ENCODE results near the gene PHIP. TPM values are rescaled to one million over a fixed set of nuclear protein-coding genes. Genes with fewer than 3 reads are reported as not detected.

Gene PHIP
- total RNA-seq, 5 donors from 2014 or later (not counting 1 experiment from before 2014, with no cell fraction given): 32.1 to 44.6 (median 33.5) TPM

DNA sequence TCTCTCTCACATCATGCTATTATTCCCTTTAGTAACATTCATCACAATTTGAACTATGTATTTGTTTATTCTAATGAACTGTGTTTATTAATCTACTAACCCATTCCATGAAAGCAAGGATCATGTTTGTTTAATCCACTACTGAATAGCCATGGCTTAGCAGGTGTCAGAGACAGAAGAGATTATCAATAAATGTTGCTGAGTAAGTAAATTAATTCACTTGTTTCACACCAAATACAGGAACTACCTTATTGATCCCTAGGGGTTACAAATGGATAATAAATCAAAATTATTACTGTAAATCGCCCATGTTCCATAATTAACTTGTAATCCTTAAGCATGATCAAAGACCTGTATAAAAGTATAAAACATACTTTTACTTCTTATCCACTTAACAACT is 76.6 kb downstream of the PHIP start:
- no peak overlapping the region for H3K4me3 Mint-ChIP-seq
- no peaks in the 10 kb centered on the region for H3K27me3 ChIP-seq (replicated peaks in 1 of 2; ENCODE audit: control insufficient read depth in 2 of 2, extremely low read depth in 1 of 2, insufficient read depth in 2 of 2, low read length in 1 of 2)
- DNase-seq: no peak
- H3K27ac ChIP-seq (ENCODE audit: low read length): no peak overlapping the region
- WGBS (ENCODE audit: insufficient coverage): no CpG with 5 or more reads among the region's 1 CpG
- H3K4me1 Mint-ChIP-seq: peaks cover 0 to 6% (median 2%) of the 10 kb centered on the region in 3 donors
- H3K9me3 ChIP-seq: no peaks in the 10 kb centered on the region
- peaks cover 0 to 67% of the 10 kb centered on the region in 2 donors for H3K36me3 ChIP-seq (ENCODE audit: control insufficient read depth in 2 of 2, extremely low read depth in 1 of 2, insufficient read depth in 1 of 2, low read length in 1 of 2)
- H3K27me3 Mint-ChIP-seq: no peaks in the 10 kb centered on the region
- ATAC-seq (replicated peaks in 1 of 4): no peak
- POLR2A ChIA-PET: no interaction called here
- H3K36me3 Mint-ChIP-seq: peaks cover 60% of the 10 kb centered on the region
- no peak overlapping the region for H3K27ac Mint-ChIP-seq
- H3K4me1 ChIP-seq (ENCODE audit: control insufficient read depth in 1 of 2, extremely low read depth in 1 of 2, insufficient read depth in 2 of 2, low read length in 2 of 2): no peaks in the 10 kb centered on the region
- no peaks in the 10 kb centered on the region for H3K9me3 Mint-ChIP-seq
- H3K4me3 ChIP-seq (ENCODE audit: control insufficient read depth in 1 of 2, extremely low read depth in 1 of 2, low read length in 1 of 2): no peak overlapping the region
- CTCF ChIA-PET: no interaction called here

- DNase-seq (no peak), ATAC-seq (replicated peaks in 1 of 4) (no peak)
- H3K4me3 ChIP-seq (ENCODE audit: control insufficient read depth in 1 of 2, extremely low read depth in 1 of 2, low read length in 1 of 2): no peak overlapping the region
- no peaks in the 10 kb centered on the region for H3K9me3 Mint-ChIP-seq
- peaks cover 3% of the 10 kb centered on the region for H3K9me3 ChIP-seq
- no peaks in the 10 kb centered on the region for H3K4me1 ChIP-seq (ENCODE audit: control insufficient read depth in 1 of 2, extremely low read depth in 1 of 2, insufficient read depth in 2 of 2, low read length in 2 of 2)
- H3K4me1 Mint-ChIP-seq: peaks cover 0 to 6% (median 0%) of the 10 kb centered on the region in 3 donors
- ChIA-PET POLR2A (interaction anchor here in 1 of 2 donors (0.7 kb wide), 1 partner anchor 22 kb away, joined by 4 read pairs; no protein-coding TSS in a partner anchor), CTCF (no interaction called here)
- peaks cover 76% of the 10 kb centered on the region for H3K36me3 Mint-ChIP-seq
- H3K27ac Mint-ChIP-seq: no peak overlapping the region
- no peak overlapping the region for H3K4me3 Mint-ChIP-seq
- no peaks in the 10 kb centered on the region for H3K27me3 ChIP-seq (replicated peaks in 1 of 2; ENCODE audit: control insufficient read depth in 2 of 2, extremely low read depth in 1 of 2, insufficient read depth in 2 of 2, low read length in 1 of 2)
- H3K27me3 Mint-ChIP-seq: no peaks in the 10 kb centered on the region
- H3K36me3 ChIP-seq (ENCODE audit: control insufficient read depth in 2 of 2, extremely low read depth in 1 of 2, insufficient read depth in 1 of 2, low read length in 1 of 2): peaks cover 0 to 78% of the 10 kb centered on the region in 2 donors
- no peak overlapping the region for H3K27ac ChIP-seq (ENCODE audit: low read length)
These were observed 78.3 kb downstream of the PHIP start for GRCh38 chr6:78999737-79000136.

- ATAC-seq (replicated peaks in 1 of 4) (no peak), DNase-seq (no peak)
- no peaks in the 10 kb centered on the region for H3K9me3 Mint-ChIP-seq
- H3K4me1 ChIP-seq (ENCODE audit: control insufficient read depth in 1 of 2, extremely low read depth in 1 of 2, insufficient read depth in 2 of 2, low read length in 2 of 2): no peaks in the 10 kb centered on the region
- H3K36me3 ChIP-seq (ENCODE audit: control insufficient read depth in 2 of 2, extremely low read depth in 1 of 2, insufficient read depth in 1 of 2, low read length in 1 of 2): peaks cover 0 to 73% of the 10 kb centered on the region in 2 donors
- H3K27me3 Mint-ChIP-seq: no peaks in the 10 kb centered on the region
- H3K27ac ChIP-seq (ENCODE audit: low read length): no peak overlapping the region
- peaks cover 3% of the 10 kb centered on the region for H3K9me3 ChIP-seq
- H3K4me3 Mint-ChIP-seq: no peak overlapping the region
- CTCF ChIA-PET: no interaction called here
- no peak overlapping the region for H3K4me3 ChIP-seq (ENCODE audit: control insufficient read depth in 1 of 2, extremely low read depth in 1 of 2, low read length in 1 of 2)
- H3K4me1 Mint-ChIP-seq: peaks cover 0 to 6% (median 0%) of the 10 kb centered on the region in 3 donors
- H3K27me3 ChIP-seq (replicated peaks in 1 of 2; ENCODE audit: control insufficient read depth in 2 of 2, extremely low read depth in 1 of 2, insufficient read depth in 2 of 2, low read length in 1 of 2): no peaks in the 10 kb centered on the region
- peaks cover 81% of the 10 kb centered on the region for H3K36me3 Mint-ChIP-seq
- POLR2A ChIA-PET: no interaction called here
- no peak overlapping the region for H3K27ac Mint-ChIP-seq
These were observed 82.1 kb downstream of the PHIP start for GRCh38 chr6:78995946-78996345.

- ChIA-PET POLR2A (no interaction called here), CTCF (no interaction called here)
- no peaks in the 10 kb centered on the region for H3K9me3 Mint-ChIP-seq
- Histone ChIP-seq H3K36me3 (ENCODE audit: control insufficient read depth in 2 of 2, extremely low read depth in 1 of 2, insufficient read depth in 1 of 2, low read length in 1 of 2) (peaks cover 0 to 69% of the 10 kb centered on the region in 2 donors), H3K4me1 (ENCODE audit: control insufficient read depth in 1 of 2, extremely low read depth in 1 of 2, insufficient read depth in 2 of 2, low read length in 2 of 2) (no peaks in the 10 kb centered on the region), H3K27ac (ENCODE audit: low read length) (no peak overlapping the region), H3K4me3 (ENCODE audit: control insufficient read depth in 1 of 2, extremely low read depth in 1 of 2, low read length in 1 of 2) (no peak overlapping the region), H3K27me3 (replicated peaks in 1 of 2; ENCODE audit: control insufficient read depth in 2 of 2, extremely low read depth in 1 of 2, insufficient read depth in 2 of 2, low read length in 1 of 2) (no peaks in the 10 kb centered on the region), H3K9me3 (peaks cover 3% of the 10 kb centered on the region)
- H3K27ac Mint-ChIP-seq: no peak overlapping the region
- ATAC-seq (replicated peaks in 1 of 4) (no peak), DNase-seq (no peak)
- H3K4me3 Mint-ChIP-seq: no peak overlapping the region
- H3K36me3 Mint-ChIP-seq: peaks cover 80% of the 10 kb centered on the region
- H3K4me1 Mint-ChIP-seq: peaks cover 0 to 6% (median 0%) of the 10 kb centered on the region in 3 donors
- no CpG with 5 or more reads among the region's 1 CpG for WGBS (ENCODE audit: insufficient coverage)
- H3K27me3 Mint-ChIP-seq: no peaks in the 10 kb centered on the region
These were observed 82.7 kb downstream of the PHIP start for GRCh38 chr6:78995346-78995745.

DNA sequence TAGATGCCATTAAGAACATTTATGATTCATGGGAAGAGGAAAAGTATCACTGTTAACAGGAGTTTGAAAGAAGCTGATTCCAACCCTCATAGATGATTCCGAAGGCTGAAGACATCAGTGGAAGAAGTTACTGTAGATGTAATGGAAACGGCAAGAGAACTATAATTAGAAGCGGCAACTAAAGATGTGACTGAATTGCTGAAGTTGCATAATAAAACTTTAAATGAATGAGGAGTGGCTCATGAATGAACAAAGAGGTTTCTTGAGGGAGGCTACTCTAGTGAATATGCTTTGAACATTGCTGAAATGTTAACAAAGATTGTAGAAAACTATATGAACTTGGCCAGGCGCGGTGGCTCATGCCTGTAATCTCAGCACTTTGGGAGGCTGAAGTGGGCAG is 84.1 kb downstream of the PHIP start:
- Histone ChIP-seq H3K27ac (ENCODE audit: low read length) (no peak overlapping the region), H3K36me3 (ENCODE audit: control insufficient read depth in 2 of 2, extremely low read depth in 1 of 2, insufficient read depth in 1 of 2, low read length in 1 of 2) (peaks cover 0 to 70% of the 10 kb centered on the region in 2 donors), H3K4me3 (ENCODE audit: control insufficient read depth in 1 of 2, extremely low read depth in 1 of 2, low read length in 1 of 2) (no peak overlapping the region), H3K4me1 (ENCODE audit: control insufficient read depth in 1 of 2, extremely low read depth in 1 of 2, insufficient read depth in 2 of 2, low read length in 2 of 2) (no peaks in the 10 kb centered on the region), H3K9me3 (peaks cover 3% of the 10 kb centered on the region), H3K27me3 (replicated peaks in 1 of 2; ENCODE audit: control insufficient read depth in 2 of 2, extremely low read depth in 1 of 2, insufficient read depth in 2 of 2, low read length in 1 of 2) (no peaks in the 10 kb centered on the region)
- H3K36me3 Mint-ChIP-seq: peaks cover 82% of the 10 kb centered on the region
- H3K4me3 Mint-ChIP-seq: no peak overlapping the region
- ChIA-PET POLR2A (no interaction called here), CTCF (no interaction called here)
- H3K4me1 Mint-ChIP-seq: peaks cover 0 to 6% (median 0%) of the 10 kb centered on the region in 3 donors
- 98% methylated on average over 5 of the region's 5 CpGs for WGBS (ENCODE audit: insufficient coverage)
- H3K27me3 Mint-ChIP-seq: no peaks in the 10 kb centered on the region
- H3K9me3 Mint-ChIP-seq: no peaks in the 10 kb centered on the region
- DNase-seq: no peak
- no peak overlapping the region for H3K27ac Mint-ChIP-seq
- ATAC-seq (replicated peaks in 1 of 4): no peak

- H3K4me1 Mint-ChIP-seq: peaks cover 0 to 6% (median 0%) of the 10 kb centered on the region in 3 donors
- no peaks in the 10 kb centered on the region for H3K9me3 Mint-ChIP-seq
- H3K27ac ChIP-seq (ENCODE audit: low read length): no peak overlapping the region
- no peaks in the 10 kb centered on the region for H3K27me3 Mint-ChIP-seq
- no peak overlapping the region for H3K27ac Mint-ChIP-seq
- H3K9me3 ChIP-seq: no peaks in the 10 kb centered on the region
- CTCF ChIA-PET: interaction anchor here in 1 of 2 donors (0.6 kb wide), 1 partner anchor 44 kb away, joined by 3 read pairs; no protein-coding TSS in a partner anchor
- ATAC-seq (replicated peaks in 1 of 4) (no peak), DNase-seq (no peak)
- H3K4me3 ChIP-seq (ENCODE audit: control insufficient read depth in 1 of 2, extremely low read depth in 1 of 2, low read length in 1 of 2): no peak overlapping the region
- H3K36me3 ChIP-seq (ENCODE audit: control insufficient read depth in 2 of 2, extremely low read depth in 1 of 2, insufficient read depth in 1 of 2, low read length in 1 of 2): peaks cover 0 to 66% of the 10 kb centered on the region in 2 donors
- H3K4me3 Mint-ChIP-seq: no peak overlapping the region
- whole genome bisulfite sequencing (ENCODE audit: insufficient coverage): no CpG with 5 or more reads among the region's 2 CpGs
- peaks cover 65% of the 10 kb centered on the region for H3K36me3 Mint-ChIP-seq
- no peaks in the 10 kb centered on the region for H3K4me1 ChIP-seq (ENCODE audit: control insufficient read depth in 1 of 2, extremely low read depth in 1 of 2, insufficient read depth in 2 of 2, low read length in 2 of 2)
- POLR2A ChIA-PET: no interaction called here
- no peaks in the 10 kb centered on the region for H3K27me3 ChIP-seq (replicated peaks in 1 of 2; ENCODE audit: control insufficient read depth in 2 of 2, extremely low read depth in 1 of 2, insufficient read depth in 2 of 2, low read length in 1 of 2)
These were observed 88.9 kb downstream of the PHIP start for GRCh38 chr6:78989191-78989590.

DNA sequence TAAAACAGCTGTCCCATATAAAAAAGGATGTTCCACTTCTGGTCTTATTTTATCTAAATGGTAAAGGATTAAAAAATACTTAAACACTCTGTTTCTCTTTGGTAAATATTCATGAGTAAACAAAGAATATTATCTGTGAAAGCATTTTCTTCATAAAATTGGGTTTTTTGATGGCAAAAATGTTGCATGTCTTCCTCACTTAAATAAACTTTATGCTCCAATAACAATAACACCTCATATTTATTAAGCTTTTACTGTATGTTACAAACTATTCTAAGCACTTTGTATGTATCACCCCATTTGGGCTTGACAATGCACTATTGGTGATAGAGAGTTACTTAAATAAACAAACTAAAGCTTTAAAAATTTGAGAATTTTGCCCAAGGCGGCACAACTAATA is 91.9 kb downstream of the PHIP start:
- DNase-seq (no peak), ATAC-seq (replicated peaks in 1 of 4) (no peak)
- Histone ChIP-seq H3K36me3 (ENCODE audit: control insufficient read depth in 2 of 2, extremely low read depth in 1 of 2, insufficient read depth in 1 of 2, low read length in 1 of 2) (peaks cover 0 to 65% of the 10 kb centered on the region in 2 donors), H3K27me3 (replicated peaks in 1 of 2; ENCODE audit: control insufficient read depth in 2 of 2, extremely low read depth in 1 of 2, insufficient read depth in 2 of 2, low read length in 1 of 2) (no peaks in the 10 kb centered on the region), H3K4me3 (ENCODE audit: control insufficient read depth in 1 of 2, extremely low read depth in 1 of 2, low read length in 1 of 2) (no peak overlapping the region), H3K4me1 (ENCODE audit: control insufficient read depth in 1 of 2, extremely low read depth in 1 of 2, insufficient read depth in 2 of 2, low read length in 2 of 2) (no peaks in the 10 kb centered on the region), H3K9me3 (no peaks in the 10 kb centered on the region), H3K27ac (ENCODE audit: low read length) (no peak overlapping the region)
- peaks cover 65% of the 10 kb centered on the region for H3K36me3 Mint-ChIP-seq
- ChIA-PET POLR2A (interaction anchor here in 1 of 2 donors (0.5 to 0.6 kb wide), 2 partner anchors 16 to 92 kb away, joined by 3 read pairs; no protein-coding TSS in a partner anchor), CTCF (interaction anchor here (0.6 to 1.0 kb wide), 2 partner anchors 18 to 53 kb away, joined by 3 read pairs; no protein-coding TSS in a partner anchor)
- WGBS (ENCODE audit: insufficient coverage): no CpG with 5 or more reads among the region's 1 CpG
- no peaks in the 10 kb centered on the region for H3K27me3 Mint-ChIP-seq
- H3K27ac Mint-ChIP-seq: no peak overlapping the region
- no peaks in the 10 kb centered on the region for H3K9me3 Mint-ChIP-seq
- no peak overlapping the region for H3K4me3 Mint-ChIP-seq
- H3K4me1 Mint-ChIP-seq: peaks cover 0 to 10% (median 4%) of the 10 kb centered on the region in 3 donors
